Heart left ventricle (tissue), 16 donors: ENCODE measurements around the gene FAT2. TPM values are rescaled to one million over a fixed set of nuclear protein-coding genes. Genes with fewer than 3 reads are reported as not detected.

Experiments
- ATAC-seq, 4 donors: fragments of 200-7000 bp; cut with Tn5 transposase; one replicate each; pipeline ENCODE4 v1.9.1; 2020 to 2022; ENCODE audit warnings: moderate library complexity in 4 of 4, mild to moderate bottlenecking in 3 of 4, moderate number of reproducible peaks in 1 of 4
- DNase-seq, 5 donors: peaks; one replicate each; pipeline ENCODE4 v3.0.0-alpha.2; 2020
- H3K27ac ChIP-seq, 12 donors: fragments of 200-600 bp; sonication (generic) in 4 of 12; one replicate each; pipeline versions ENCODE4 v1.5.0 to v1.8.0; 2016 to 2022; ENCODE audit warnings: mild to moderate bottlenecking in 2 of 12
- H3K27me3 ChIP-seq, 9 donors: fragments of 200-600 bp; sonication (generic) in 2 of 9; one replicate each; pipeline versions ENCODE4 v1.5.1 to v1.8.0; 2016 to 2022; ENCODE audit warnings: mild to moderate bottlenecking in 3 of 9
- H3K36me3 ChIP-seq, 9 donors: fragments of 200-600 bp; sonication (generic) in 2 of 9; one replicate each; pipeline versions ENCODE4 v1.5.0 to v1.8.0; 2018 to 2022; ENCODE audit warnings: mild to moderate bottlenecking in 2 of 9
- H3K4me1 ChIP-seq, 12 donors: fragments of 200-600 bp; sonication (generic) in 4 of 12; one replicate each; pipeline versions ENCODE4 v1.5.0 to v1.8.0; 2016 to 2022; ENCODE audit warnings: mild to moderate bottlenecking in 3 of 12
- H3K4me3 ChIP-seq, 12 donors: fragments of 200-600 bp; sonication (generic) in 4 of 12; one replicate each; pipeline versions ENCODE4 v1.5.0 to v1.8.0; 2017 to 2022; ENCODE audit warnings: mild to moderate bottlenecking in 9 of 12, moderate library complexity in 4 of 12
- H3K9me3 ChIP-seq, 12 donors: fragments of 200-600 bp; sonication (generic) in 4 of 12; one replicate each; pipeline versions ENCODE4 v1.5.0 to v1.8.0; 2016 to 2022; ENCODE audit warnings: mild to moderate bottlenecking in 1 of 12
- POLR2A ChIP-seq, 2 donors: fragments of 450-650 bp; IDR thresholded peaks; one replicate each; pipeline ENCODE4 v1.6.1; 2017; ENCODE audit warnings: antibody characterized with exemption in 2 of 2, mild to moderate bottlenecking in 2 of 2, moderate library complexity in 2 of 2
- whole genome bisulfite sequencing, 4 donors: extraction: QIAGEN DNeasy Blood & Tissue Kit in 2 of 4; methylation state at CpG; one replicate each; pipeline versions ENCODE4 v1.1.5 to v1.1.7; 2013 to 2018; 5-methylcytosine and 5-hydroxymethylcytosine counted together
- intact Hi-C, 10 donors: fragments of 100-400 bp; cut with DNase I; formaldehyde crosslinking; loops; one replicate each; pipeline versions ENCODE4 v1.11.1 to v1.14.2; 2022
- polyA plus RNA-seq, 2 donors: library from polyadenylated mRNA; stranded (reverse); fragments of 200-250 nt; gene quantifications; one replicate each; pipeline ENCODE4 v1.2.3, GENCODE V29; 2013
- total RNA-seq, 9 donors: library from RNA; depleted of rRNA in 2 of 9; stranded (reverse); fragments of >200 nt in 2 of 9; fragmentation: NEBNext Ultra II Directional in 3 of 9; extraction: Animal tissue kit (Norgen Biotek cat#: 25700) in 3 of 9; gene quantifications; one replicate each; pipeline versions ENCODE4 v1.1.0 to v1.2.4, GENCODE V29; 2016 to 2023
- TF ChIP-seq, protein P1 (sequence below), 12 donors: fragments of 200-600 bp; sonication (generic) in 4 of 12; IDR thresholded peaks; one replicate each; pipeline versions ENCODE4 v1.5.0 to v1.8.0; 2018 to 2022; ENCODE audit warnings: antibody characterized with exemption in 12 of 12, mild to moderate bottlenecking in 5 of 12
- donor health status: ischemic (EF 13 %, LVEDD 7.1; RV severe dilation, severe dysfunction).
- donor health status: healthy with polysubstance abuse.
- donor health status: DM: no; HTN: yes; CAD: no.
- donor health status: DM: no; HTN: no; CAD: no.
- donor health status: ischemic (EF 25% LVEDD 6.9; RV normal size, moderate dysfunction).
- donor health status: ischemic (EF 25% LVEDD 5.7; RV mildly dilated, moderate dysfunction).
- donor health status: healthy.
- donor health status: DM: yes; HTN: yes; CAD: no.
- donor health status: ischemic (EF 35%, LVEDD 5.7; RV mildly dilated, moderate dysfunction).
- donor health status: nonischemic (EF 11% LVEDD 7.7; RV severe dilation, severe dysfunction).
- donor health status: DM: yes; HTN: yes; CAD: no.
- donor health status: PGD.
- donor health status: ischemic (EF 29% LVEDD 5.4; RV normal size, mild dysfunction).
- donor health status: nonischemic (EF 23%, LVEDD 6.1; RV moderate dilation, normal function).

FAT2 gene
- total and polyA plus RNA-seq, 11 donors = 0.01 to 0.18 (median 0.04) TPM; not detected in 3

DNA sequence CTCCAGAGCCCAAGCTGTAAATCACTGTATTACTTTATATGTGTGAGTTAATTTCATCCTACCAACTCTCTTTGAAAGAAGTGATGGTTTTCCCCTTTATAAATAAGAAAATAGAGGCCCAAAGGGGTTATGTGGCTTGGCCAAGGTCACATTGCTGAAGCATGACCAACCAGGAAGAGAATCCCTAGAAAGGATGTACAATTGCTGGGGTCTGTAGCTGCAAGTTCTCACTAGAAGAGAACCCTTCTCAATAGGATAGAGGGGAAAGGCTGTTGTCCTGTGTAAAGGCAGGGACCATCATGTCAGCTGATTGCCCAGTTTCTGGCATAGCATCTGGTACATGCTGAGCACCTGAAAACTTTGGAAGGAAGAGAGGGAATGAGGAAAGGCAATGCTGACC lies 39.0 kb upstream of the FAT2 start:
- Histone ChIP-seq H3K9me3 (no peaks in the 10 kb centered on the region), H3K27me3 (peaks cover 0 to 6% (median 0%) of the 10 kb centered on the region in 9 donors), H3K27ac (no peak overlapping the region), H3K4me1 (peaks cover 0 to 26% (median 8%) of the 10 kb centered on the region in 12 donors), H3K36me3 (no peaks in the 10 kb centered on the region), H3K4me3 (no peak overlapping the region)
- intact Hi-C loops = no loop called here
- ATAC-seq (no peak), DNase-seq (no peak)
- no peak for TF ChIP-seq POLR2A (IDR thresholded peaks at IDR 0.05)
- TF ChIP-seq, protein P1, sequence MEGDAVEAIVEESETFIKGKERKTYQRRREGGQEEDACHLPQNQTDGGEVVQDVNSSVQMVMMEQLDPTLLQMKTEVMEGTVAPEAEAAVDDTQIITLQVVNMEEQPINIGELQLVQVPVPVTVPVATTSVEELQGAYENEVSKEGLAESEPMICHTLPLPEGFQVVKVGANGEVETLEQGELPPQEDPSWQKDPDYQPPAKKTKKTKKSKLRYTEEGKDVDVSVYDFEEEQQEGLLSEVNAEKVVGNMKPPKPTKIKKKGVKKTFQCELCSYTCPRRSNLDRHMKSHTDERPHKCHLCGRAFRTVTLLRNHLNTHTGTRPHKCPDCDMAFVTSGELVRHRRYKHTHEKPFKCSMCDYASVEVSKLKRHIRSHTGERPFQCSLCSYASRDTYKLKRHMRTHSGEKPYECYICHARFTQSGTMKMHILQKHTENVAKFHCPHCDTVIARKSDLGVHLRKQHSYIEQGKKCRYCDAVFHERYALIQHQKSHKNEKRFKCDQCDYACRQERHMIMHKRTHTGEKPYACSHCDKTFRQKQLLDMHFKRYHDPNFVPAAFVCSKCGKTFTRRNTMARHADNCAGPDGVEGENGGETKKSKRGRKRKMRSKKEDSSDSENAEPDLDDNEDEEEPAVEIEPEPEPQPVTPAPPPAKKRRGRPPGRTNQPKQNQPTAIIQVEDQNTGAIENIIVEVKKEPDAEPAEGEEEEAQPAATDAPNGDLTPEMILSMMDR (IDR thresholded peaks at IDR 0.05) = no peak

DNA sequence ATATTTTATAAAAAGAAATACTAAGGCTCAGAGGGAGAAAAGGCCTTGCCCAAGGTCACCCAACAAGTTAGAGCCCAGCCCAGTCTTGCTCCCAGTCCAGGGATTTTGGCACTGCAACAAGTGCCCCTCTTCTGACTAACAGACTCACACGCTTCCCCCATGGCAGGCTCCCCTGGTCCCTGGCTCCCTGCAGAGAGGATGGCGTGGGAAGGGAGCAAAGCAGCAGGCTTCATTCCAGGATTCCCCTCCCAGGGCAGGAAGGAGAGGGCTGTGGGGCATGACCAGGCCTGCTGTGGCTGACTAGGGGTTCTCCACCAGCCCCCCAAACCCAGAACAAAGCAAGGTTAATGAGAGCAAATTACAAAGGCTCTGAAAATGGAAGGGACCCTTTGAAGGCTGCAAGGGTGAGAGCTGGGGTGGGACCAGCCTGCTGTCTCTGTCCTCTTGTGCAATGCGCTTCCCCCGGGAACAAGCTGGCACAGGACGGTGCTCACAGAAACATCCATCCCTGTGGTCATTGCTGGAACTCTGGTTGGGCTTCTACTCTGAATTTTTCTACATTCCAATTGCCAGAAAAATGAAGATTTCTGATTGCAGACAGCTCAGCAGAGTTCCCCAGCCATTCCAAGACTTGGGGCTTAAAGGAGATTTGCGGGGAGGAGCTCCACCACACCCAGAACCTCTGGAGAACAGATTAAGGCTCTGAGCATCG lies 37.1 kb upstream of the FAT2 start:
- intact Hi-C loops = no loop called here

DNA sequence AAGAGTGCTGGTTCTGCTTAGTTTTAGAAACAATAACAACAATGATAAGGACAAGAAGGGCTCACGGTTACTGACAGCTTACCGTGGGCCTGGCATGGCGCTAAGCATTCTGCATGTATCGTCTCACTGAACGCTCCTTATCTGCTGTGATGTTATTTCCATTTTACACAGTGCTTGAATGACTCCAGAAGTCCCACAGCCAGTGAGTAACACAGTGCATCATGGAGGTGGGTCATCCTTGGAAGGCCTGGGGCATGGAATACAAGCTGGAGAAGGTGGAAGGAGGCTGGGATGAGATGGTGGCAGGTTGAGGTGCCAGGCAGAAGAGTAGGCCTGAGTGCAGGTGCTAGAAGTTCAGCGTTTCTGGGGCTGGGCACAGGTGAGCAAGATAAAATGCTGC lies 36.5 kb upstream of the FAT2 start:
- H3K36me3 ChIP-seq = no peaks in the 10 kb centered on the region
- H3K27ac ChIP-seq = peak overlapping the region in 6 of 12 donors; percentile 6 to 47 (median 13)
- TF ChIP-seq, protein P1 (IDR thresholded peaks at IDR 0.05) = no peak
- no peak for TF ChIP-seq POLR2A (IDR thresholded peaks at IDR 0.05)
- peak in 3 of 4 donors; percentile 47 to 64 (median 51) for ATAC-seq
- H3K4me3 ChIP-seq = no peak overlapping the region
- H3K9me3 ChIP-seq = no peaks in the 10 kb centered on the region
- intact Hi-C loops = no loop called here
- WGBS, 4 donors = 34 to 40% (median 38%) methylated on average over 6 of the region's 6 CpGs
- peaks cover 0 to 35% (median 11%) of the 10 kb centered on the region in 12 donors for H3K4me1 ChIP-seq
- no peaks in the 10 kb centered on the region for H3K27me3 ChIP-seq
- no peak for DNase-seq

More for the DNA sequence above, 37.1 kb upstream of the FAT2 start:
- ATAC-seq (peak in 1 of 4 donors; percentile 12), DNase-seq (no peak)
- peak overlapping the region in 6 of 12 donors; percentile 6 to 47 (median 13) for H3K27ac ChIP-seq
- H3K9me3 ChIP-seq = no peaks in the 10 kb centered on the region
- no peak overlapping the region for H3K4me3 ChIP-seq
- no peaks in the 10 kb centered on the region for H3K27me3 ChIP-seq
- peaks cover 0 to 36% (median 11%) of the 10 kb centered on the region in 12 donors for H3K4me1 ChIP-seq
- no peaks in the 10 kb centered on the region for H3K36me3 ChIP-seq
- WGBS, 4 donors = 44 to 69% (median 56%) methylated on average over 7 of the region's 7 CpGs
- TF ChIP-seq, protein P1 (IDR thresholded peaks at IDR 0.05) = no peak
- no peak for TF ChIP-seq POLR2A (IDR thresholded peaks at IDR 0.05)

DNA sequence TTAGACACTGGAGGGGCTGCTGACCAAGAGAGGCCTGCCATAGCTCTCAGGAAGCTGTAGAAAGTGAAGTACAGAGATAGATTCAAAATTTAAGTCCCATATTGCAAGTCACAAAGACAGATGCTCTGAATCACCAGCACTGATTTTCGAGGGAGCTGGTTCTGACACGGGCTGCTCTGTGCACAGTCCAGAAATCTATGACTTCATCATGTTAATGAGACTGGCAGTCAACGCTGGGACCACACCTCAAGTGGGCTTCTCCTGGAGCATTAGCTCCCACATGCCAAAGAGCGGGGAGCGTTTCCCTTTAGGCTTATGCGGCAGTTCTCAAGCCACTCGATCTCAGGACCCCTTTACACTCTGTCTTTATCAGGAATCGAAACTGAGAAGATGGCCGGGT lies 34.2 kb upstream of the FAT2 start:
- WGBS, 4 donors = 81 to 84% (median 83%) methylated on average over 9 of the region's 9 CpGs
- H3K4me3 ChIP-seq = no peak overlapping the region
- peaks cover 0 to 28% (median 11%) of the 10 kb centered on the region in 12 donors for H3K4me1 ChIP-seq
- DNase-seq (no peak), ATAC-seq (no peak)
- intact Hi-C loops = no loop called here
- peaks cover 0 to 11% (median 0%) of the 10 kb centered on the region in 9 donors for H3K27me3 ChIP-seq
- TF ChIP-seq, protein P1 (IDR thresholded peaks at IDR 0.05) = no peak
- no peak for TF ChIP-seq POLR2A (IDR thresholded peaks at IDR 0.05)
- H3K9me3 ChIP-seq = no peaks in the 10 kb centered on the region
- H3K27ac ChIP-seq = no peak overlapping the region
- H3K36me3 ChIP-seq = no peaks in the 10 kb centered on the region
